ENCODE measurements around the gene ELMO3. TPM values are rescaled to one million over a fixed set of nuclear protein-coding genes. Genes with fewer than 3 reads are reported as not detected.

Gene ELMO3
- total and polyA plus RNA-seq, 2 of the 4 experiments (the other 2 are of a cell fraction), result 0.36 to 1.6 TPM

DNA sequence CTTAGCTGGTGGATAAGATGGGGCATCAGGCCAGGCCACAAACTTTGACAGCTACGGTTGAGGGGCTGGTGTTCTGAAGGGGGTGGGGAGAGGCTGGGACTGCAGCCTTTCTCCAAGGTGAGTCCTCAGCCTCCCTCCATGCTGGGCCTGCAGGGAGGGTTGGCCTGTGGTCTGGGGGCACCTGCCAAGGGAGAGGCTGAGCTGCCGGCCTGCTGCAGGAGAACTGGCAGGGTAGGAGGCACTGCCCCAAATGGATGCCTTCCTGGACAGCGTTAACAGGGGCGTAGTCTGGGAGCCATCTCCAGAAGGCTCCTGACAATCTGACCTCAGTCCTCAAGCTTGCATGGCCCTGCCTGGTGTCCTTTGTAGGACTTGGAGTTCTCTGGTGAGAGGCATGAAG lies 5.1 kb downstream of the ELMO3 start:
- no peak for DNase-seq
- no peak overlapping the region for H3K4me2 ChIP-seq (ENCODE audit: low read depth, low read length)
- no TSS peak for BruUV-seq (replicated peaks)
- no peak overlapping the region for H2AK5ac ChIP-seq (ENCODE audit: low read depth, low read length)
- H3K79me1 ChIP-seq (ENCODE audit: low read depth in 1 of 2, low read length in 2 of 2), result peaks cover 0 to 9% of the 10 kb centered on the region in 2 experiments; a peak in 1 of 4 replicates
- H3K4ac ChIP-seq (ENCODE audit: low read depth, low read length), result no peak overlapping the region
- WGBS, 2 experiments (ENCODE audit: extremely low coverage in 2 of 2, insufficient read length in 1 of 2), result no CpG with 5 or more reads among the region's 4 CpGs
- no peak overlapping the region for H2BK5ac ChIP-seq (ENCODE audit: low read depth, low read length, poor library complexity, severe bottlenecking)
- no peak overlapping the region for H4K91ac ChIP-seq (ENCODE audit: insufficient read depth, low read depth, low read length)
- H3K4me3 ChIP-seq (ENCODE audit: insufficient read depth, low read depth, low read length), result no peak overlapping the region
- no peak overlapping the region for H3K14ac ChIP-seq (replicated peaks; ENCODE audit: low read depth, low read length)
- no peak overlapping the region for H3K9ac ChIP-seq (ENCODE audit: low read depth, low read length)
- POLR2A ChIA-PET (ENCODE audit: unreplicated experiment), result interaction anchor here (0.6 kb wide), 1 partner anchor 33 kb away, joined by 7 read pairs; the partner anchor contains the start of gene NOL3
- no peak overlapping the region for H2BK20ac ChIP-seq (ENCODE audit: low read depth, low read length)
- CTCF ChIA-PET, result interaction anchor here (0.7 kb wide), 1 partner anchor 196 kb away, joined by 3 read pairs; no protein-coding TSS in a partner anchor
- H3K4me1 ChIP-seq (ENCODE audit: control insufficient read depth, insufficient read depth, low read length), result peaks cover 8% of the 10 kb centered on the region
- H2AK9ac ChIP-seq (replicated peaks; ENCODE audit: low read depth, low read length, poor library complexity), result peak overlapping the region; percentile 42
- H2AFZ ChIP-seq (replicated peaks; ENCODE audit: low read length, poor library complexity), result no peak overlapping the region
- TF ChIP-seq SMC3 (IDR thresholded peaks at IDR 0.05; ENCODE audit: low read depth, low read length) (no peak), RFX5 (IDR thresholded peaks at IDR 0.05; ENCODE audit: low read depth, low read length) (no peak), FOS (IDR thresholded peaks at IDR 0.05; ENCODE audit: low read depth, low read length) (no peak), POLR2A (IDR thresholded peaks at IDR 0.05; ENCODE audit: low read depth, low read length) (no peak), CEBPB (IDR thresholded peaks at IDR 0.05; ENCODE audit: low read depth, low read length) (no peak), MXI1 (IDR thresholded peaks at IDR 0.05; ENCODE audit: borderline replicate concordance, low read depth, low read length) (no peak), MAFK (IDR thresholded peaks at IDR 0.05; ENCODE audit: low read depth, low read length) (no peak), RCOR1 (IDR thresholded peaks at IDR 0.05; ENCODE audit: insufficient replicate concordance, low read length) (no peak)
- TF ChIP-seq, protein P1, sequence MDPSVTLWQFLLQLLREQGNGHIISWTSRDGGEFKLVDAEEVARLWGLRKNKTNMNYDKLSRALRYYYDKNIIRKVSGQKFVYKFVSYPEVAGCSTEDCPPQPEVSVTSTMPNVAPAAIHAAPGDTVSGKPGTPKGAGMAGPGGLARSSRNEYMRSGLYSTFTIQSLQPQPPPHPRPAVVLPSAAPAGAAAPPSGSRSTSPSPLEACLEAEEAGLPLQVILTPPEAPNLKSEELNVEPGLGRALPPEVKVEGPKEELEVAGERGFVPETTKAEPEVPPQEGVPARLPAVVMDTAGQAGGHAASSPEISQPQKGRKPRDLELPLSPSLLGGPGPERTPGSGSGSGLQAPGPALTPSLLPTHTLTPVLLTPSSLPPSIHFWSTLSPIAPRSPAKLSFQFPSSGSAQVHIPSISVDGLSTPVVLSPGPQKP (IDR thresholded peaks at IDR 0.05; ENCODE audit: borderline replicate concordance, low read depth, low read length), result no peak
- TF ChIP-seq, protein P2, sequence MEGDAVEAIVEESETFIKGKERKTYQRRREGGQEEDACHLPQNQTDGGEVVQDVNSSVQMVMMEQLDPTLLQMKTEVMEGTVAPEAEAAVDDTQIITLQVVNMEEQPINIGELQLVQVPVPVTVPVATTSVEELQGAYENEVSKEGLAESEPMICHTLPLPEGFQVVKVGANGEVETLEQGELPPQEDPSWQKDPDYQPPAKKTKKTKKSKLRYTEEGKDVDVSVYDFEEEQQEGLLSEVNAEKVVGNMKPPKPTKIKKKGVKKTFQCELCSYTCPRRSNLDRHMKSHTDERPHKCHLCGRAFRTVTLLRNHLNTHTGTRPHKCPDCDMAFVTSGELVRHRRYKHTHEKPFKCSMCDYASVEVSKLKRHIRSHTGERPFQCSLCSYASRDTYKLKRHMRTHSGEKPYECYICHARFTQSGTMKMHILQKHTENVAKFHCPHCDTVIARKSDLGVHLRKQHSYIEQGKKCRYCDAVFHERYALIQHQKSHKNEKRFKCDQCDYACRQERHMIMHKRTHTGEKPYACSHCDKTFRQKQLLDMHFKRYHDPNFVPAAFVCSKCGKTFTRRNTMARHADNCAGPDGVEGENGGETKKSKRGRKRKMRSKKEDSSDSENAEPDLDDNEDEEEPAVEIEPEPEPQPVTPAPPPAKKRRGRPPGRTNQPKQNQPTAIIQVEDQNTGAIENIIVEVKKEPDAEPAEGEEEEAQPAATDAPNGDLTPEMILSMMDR (conservative IDR thresholded peaks at IDR 0.05; ENCODE audit: low read depth, low read length), result no peak
- H2BK15ac ChIP-seq (ENCODE audit: low read depth, low read length), result no peak overlapping the region
- H3K56ac ChIP-seq (ENCODE audit: extremely low read depth, insufficient read depth, low read length), result no peak overlapping the region
- H3K27ac ChIP-seq (ENCODE audit: insufficient read depth, low read length), result no peak overlapping the region
- H3K18ac ChIP-seq (ENCODE audit: low read depth, low read length), result no peak overlapping the region
- H3K36me3 ChIP-seq (ENCODE audit: control insufficient read depth, insufficient read depth, low read length), result peaks cover 28% of the 10 kb centered on the region
- in situ Hi-C loops (cut with MboI; ENCODE audit: low sequenced_read_pairs) (no loop called here), dilution Hi-C loops (cut with HindIII; ENCODE audit: low sequenced_read_pairs, unreplicated experiment) (no loop called here), intact Hi-C loops (cut with micrococcal nuclease) (no loop called here)
- no peaks in the 10 kb centered on the region for H3K9me3 ChIP-seq (ENCODE audit: control insufficient read depth, insufficient read depth, low read length)
- 0 out of 2 replicates have a peak, but pooled peaks cover 6% of the 10 kb centered on the region for H4K20me1 ChIP-seq (ENCODE audit: insufficient read depth, low read length)
- ATAC-seq (ENCODE audit: low read depth), result no peak
- H3K27me3 ChIP-seq (ENCODE audit: control insufficient read depth, insufficient read depth, low read length), result no peaks in the 10 kb centered on the region
- no peak overlapping the region for H4K8ac ChIP-seq (ENCODE audit: low read depth in 2 of 2, low read length in 2 of 2)
- peaks cover 15% of the 10 kb centered on the region for H3K9me1 ChIP-seq (ENCODE audit: insufficient read depth, low read length)
- no peak overlapping the region for H3K23ac ChIP-seq (ENCODE audit: low read depth, low read length)
- no peak overlapping the region for H4K5ac ChIP-seq (ENCODE audit: low read depth, low read length)
- H2BK120ac ChIP-seq (ENCODE audit: low read depth, low read length), result no peak overlapping the region

Measured in IMR-90 (cell line).